B cell (primary cell): Measurements from ENCODE around the gene AIRE.

Experiments used
- CTCF ChIP-seq: fragments of 200-600 bp; IDR thresholded peaks from one replicate; pipeline ENCODE4 v1.8.0; 2022; ENCODE audit warnings: antibody characterized with exemption, mild to moderate bottlenecking
- EZH2 ChIP-seq: IDR thresholded peaks from 2 replicates; pipeline ENCODE4 v1.6.1; 2012; ENCODE audit warnings: borderline replicate concordance, low read depth, mild to moderate bottlenecking, moderate library complexity, low read length; ENCODE audit not compliant: insufficient read depth, poor library complexity, severe bottlenecking

GRCh38 chr21:44300262-44300959 lies 14.7 kb downstream of the AIRE start:
- TF ChIP-seq CTCF (no peak), EZH2 (no peak)
